Activated T-cell treated with anti-CD3 and anti-CD28 coated beads for 4 hours (primary cell): ENCODE results near the gene LHFPL6.
"Not testable (repeated sequence)": the region's sequence is repeated elsewhere in the genome, so short reads cannot be mapped to it uniquely, and the experiment has no call there.

ENCODE experiments used
- DNase-seq: peaks from one replicate; pipeline ENCODE4 v3.0.0-alpha.2; 2020

Gene LHFPL6

GRCh38 chr13:39377699-39378098 lies 225.3 kb downstream of the LHFPL6 start:
- DNase-seq, result no peak

- DNase-seq, result no peak
Observed at GRCh38 chr13:39376076-39376475, 226.9 kb downstream of the LHFPL6 start.

- no peak for DNase-seq
Observed at GRCh38 chr13:39375601-39376000, 227.4 kb downstream of the LHFPL6 start.

- no peak for DNase-seq
Observed at GRCh38 chr13:39374741-39375189, 228.2 kb downstream of the LHFPL6 start.

- DNase-seq, result no peak
Observed at GRCh38 chr13:39373145-39373544, 229.8 kb downstream of the LHFPL6 start.

- no peak for DNase-seq
Observed at GRCh38 chr13:39371706-39372105, 231.3 kb downstream of the LHFPL6 start.

GRCh38 chr13:39370554-39370953 lies 232.4 kb downstream of the LHFPL6 start:
- no peak for DNase-seq

DNA sequence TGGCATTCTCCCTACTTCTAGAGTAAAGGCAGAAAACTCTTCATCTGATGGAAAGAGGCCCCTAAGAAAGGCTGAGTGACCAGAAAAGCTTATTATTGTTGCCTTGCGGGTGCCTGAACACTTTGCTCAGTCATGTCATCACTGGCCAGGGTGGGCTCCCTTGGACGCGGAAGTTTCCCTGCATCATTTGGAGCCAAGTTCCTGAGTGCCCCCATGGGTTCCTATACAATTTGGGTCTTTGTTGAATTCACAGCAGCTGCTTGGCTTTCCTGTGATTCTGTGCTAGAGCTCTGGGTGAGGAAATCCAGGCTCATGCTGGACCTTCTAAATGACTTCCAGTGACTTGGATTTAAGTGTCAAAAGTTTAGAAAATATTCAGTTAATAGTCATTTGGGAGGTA lies 232.9 kb downstream of the LHFPL6 start:
- DNase-seq, result no peak

- DNase-seq, result no peak
Observed at GRCh38 chr13:39369161-39369890, 233.7 kb downstream of the LHFPL6 start.

DNA sequence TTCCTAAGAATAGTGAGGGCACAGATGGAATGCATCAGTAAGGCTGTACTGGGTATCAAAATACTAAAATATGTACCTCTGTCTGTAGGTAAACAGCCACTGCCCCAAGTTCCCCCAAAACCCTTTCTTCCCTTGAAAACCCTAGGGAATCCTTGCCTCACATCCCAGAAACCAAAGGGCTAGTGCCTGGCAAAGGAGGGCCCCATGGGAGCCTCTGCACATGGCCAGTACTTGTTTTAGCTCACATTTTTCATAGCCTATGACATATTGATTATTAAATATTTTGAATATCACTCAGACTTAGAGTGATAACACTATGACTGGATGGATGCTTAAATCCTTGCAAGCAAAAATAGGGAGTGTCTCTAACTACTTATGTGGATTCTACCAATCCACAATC lies 237.1 kb downstream of the LHFPL6 start:
- no peak for DNase-seq

DNA sequence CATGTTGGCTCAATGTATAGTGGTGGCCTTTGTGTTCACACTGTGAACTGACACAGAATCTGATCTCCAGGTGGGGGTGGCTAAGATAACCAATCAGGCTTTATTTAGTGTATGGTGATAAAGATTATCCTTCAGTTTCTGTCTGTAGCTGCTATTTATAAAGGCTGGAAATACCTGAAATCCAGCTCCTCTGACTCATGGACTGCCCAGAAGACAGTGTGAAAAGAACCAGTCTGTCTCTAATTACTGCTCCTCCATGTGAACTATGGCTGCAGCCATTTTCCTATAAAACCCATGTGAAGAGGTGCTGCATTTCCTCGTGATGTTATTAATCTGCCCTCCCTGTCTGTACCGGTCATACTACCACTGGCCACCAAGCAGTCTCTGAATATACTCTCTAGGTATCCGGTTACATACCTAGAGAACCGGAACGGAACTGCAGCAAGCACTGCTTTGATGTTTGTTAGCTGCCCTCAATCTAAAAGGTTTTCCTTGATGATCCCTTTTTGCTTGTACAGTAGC lies 238.0 kb downstream of the LHFPL6 start:
- DNase-seq, result no peak

DNA sequence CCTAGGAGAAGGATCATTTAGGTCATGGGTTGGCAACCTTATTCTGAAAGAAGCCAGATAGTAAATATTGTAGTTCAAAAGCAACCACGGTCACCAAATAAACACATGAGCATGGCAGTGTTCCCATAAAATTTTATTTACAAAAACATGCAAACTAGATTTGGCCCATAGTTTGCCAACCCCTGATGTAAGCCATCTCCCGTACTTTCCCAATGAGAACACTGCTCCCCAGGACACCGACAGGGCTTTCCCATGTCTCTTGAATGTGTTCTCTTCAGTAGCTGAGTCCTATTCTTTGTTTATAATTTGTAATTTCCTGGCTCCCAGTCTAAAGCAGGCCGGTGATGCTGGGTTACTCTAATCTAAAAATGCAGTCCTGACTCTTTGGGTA lies 239.6 kb downstream of the LHFPL6 start:
- DNase-seq, result no peak

GRCh38 chr13:39362652-39363381 lies 240.2 kb downstream of the LHFPL6 start:
- no peak for DNase-seq

DNA sequence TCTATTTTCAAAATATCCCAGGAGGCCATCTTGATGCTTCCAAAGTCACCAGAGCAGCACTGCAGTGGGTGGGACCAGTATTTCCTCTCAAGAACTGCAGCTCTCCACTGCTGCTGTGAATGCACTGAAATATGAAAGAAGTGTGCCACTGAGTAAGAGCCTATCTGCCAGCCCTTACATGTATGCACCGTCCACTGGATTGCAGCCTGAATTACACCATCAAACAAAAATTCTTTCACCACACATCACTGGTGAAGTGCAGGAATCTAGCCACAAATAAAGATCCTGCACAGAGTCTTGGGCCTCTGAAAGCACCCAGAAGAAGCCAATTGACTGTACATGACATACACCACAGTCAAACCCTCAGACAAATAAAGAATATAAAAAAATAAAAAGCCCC lies 249.0 kb downstream of the LHFPL6 start:
- no peak for DNase-seq

DNA sequence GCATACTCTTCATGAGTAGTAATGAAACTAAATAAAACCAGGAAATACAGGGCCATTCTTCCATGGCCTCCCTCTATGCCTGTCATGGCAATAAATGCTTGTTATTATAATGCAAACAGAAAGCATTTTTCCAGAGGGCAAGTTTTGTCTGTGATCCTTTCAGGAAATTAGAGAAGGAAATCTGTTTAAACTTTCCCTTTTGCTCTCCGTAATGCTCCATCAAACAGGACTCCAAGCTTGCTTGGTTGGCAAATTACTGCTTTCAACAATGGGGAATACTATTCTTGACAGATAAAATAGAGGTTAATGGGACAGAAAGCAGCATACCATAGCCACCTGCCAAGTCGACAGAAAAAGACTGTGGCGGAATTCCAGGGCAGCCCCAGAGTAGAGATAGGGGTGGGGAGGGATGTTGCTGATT lies 252.5 kb downstream of the LHFPL6 start:
- DNase-seq, result no peak

DNA sequence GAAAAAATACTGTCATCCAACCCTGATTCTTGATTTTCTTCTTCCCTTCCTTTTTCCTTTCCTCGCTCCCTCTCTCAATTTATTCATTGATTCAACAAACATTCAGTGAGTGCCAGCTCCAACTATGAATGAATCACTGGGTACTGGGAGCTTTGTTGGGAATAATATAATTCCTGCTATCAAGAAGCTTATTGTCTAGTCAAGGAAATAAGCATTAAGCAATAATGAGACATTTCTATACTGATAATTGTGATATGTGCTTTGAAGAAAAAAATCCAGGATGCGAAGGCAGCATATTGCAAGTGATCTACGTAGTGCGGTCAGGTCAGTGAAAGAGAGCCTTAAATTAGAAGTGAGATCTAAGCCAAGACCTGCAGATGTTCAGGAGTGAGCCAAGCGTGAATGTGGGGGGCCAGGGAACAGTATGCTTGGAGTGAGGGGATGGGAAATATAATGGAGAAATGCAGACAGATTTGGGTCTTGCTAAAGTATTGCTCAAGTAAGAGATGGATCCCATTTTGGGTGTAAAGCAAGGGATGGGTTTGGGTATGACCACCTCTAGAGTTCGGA lies 253.5 kb downstream of the LHFPL6 start:
- DNase-seq, result no peak

DNA sequence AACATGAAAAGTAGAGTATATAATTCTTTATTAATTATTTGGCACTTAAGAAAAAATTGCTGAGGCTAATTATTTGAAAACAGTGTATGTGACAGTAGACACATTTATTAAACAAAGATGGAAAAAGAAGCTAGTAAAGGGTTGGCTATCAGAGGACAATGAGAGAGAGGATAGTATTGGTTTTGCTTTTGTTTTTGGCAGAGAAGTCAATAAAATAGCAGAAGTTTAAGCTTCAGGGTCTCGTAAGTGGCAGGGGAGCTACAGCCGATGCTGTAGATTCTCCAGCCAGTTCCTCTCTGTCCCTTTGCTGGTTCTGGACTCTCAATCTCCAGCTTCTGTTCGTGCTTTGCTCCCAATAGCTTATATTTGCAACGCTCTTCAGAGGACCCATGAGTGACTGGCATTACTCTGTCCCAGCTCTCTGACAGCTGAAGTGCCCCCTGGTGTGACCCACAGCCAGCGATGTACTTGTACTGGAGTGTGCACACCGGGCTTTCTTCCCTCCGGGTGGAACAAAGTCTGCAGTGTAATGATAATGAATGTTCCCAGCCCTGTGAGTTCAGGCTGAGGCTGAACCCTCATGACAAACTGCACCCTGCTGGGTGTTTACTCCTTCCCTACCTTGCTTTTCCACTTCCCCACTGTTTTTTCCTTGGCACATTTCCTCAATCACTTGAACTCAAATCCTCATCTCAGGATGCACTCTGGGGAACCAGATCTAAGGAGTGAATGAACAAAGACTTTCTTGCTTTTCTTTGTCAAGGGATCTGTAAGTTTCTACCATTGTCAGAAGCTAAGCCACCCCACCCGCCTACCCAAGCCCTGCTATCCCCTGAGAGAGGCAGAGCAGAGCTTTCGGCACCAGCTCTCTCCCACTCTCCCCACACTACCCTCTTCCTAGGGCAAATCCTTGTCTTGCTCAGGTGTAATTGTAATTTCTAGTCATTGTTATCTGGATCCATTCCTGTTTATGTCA lies 254.8 kb downstream of the LHFPL6 start:
- no peak for DNase-seq

- DNase-seq, result no peak
Observed at GRCh38 chr13:39345982-39346381, 257.0 kb downstream of the LHFPL6 start.

DNA sequence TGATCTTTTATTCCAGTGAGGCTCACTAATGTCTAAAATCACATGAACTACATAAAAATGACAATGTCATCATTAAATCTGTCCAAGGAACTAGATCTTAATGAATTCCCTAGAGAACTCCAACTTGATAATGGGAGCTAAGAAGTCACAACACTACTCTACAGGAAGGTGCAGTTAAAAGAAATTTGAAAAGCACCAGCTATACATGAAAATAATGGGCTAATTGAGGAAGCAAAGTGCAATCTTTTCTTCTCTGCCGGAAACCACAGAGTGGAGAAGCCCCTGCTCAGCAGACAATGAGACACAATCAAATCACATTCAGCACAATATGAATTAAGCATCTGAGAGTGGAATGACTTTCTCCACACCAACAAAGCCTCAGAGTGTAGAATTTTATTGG lies 261.7 kb downstream of the LHFPL6 start:
- DNase-seq, result no peak

GRCh38 chr13:39338114-39338513 lies 264.9 kb downstream of the LHFPL6 start:
- DNase-seq, result not testable (repeated sequence)

- no peak for DNase-seq
Observed at GRCh38 chr13:39336937-39337336, 266.1 kb downstream of the LHFPL6 start.

DNA sequence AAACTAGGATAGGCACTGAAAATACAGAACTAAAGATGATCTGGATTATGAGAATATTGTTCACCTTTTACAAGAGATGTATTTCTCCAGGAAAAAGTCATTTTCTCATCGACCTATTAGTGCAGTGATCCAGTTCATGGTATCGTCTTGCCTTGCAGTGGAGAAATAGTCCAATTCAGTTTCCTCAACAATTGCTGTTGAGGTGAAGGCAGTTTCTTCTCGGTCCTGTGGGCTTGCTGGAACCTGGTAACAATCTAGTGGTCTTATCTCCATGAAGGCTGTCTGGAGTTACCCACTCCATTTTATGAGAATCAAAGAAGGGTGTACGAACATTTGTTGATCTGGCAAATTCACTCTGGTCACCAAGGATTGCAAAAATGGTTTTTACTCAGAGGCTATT lies 266.8 kb downstream of the LHFPL6 start:
- no peak for DNase-seq

- no peak for DNase-seq
Observed at GRCh38 chr13:39335721-39336120, 267.3 kb downstream of the LHFPL6 start.
